Right atrium auricular region (tissue), 2 donors: ENCODE results near the gene RBMY1A1. TPM values are rescaled to one million over a fixed set of nuclear protein-coding genes. Genes with fewer than 3 reads are reported as not detected.
"Not testable (repeated sequence)": the region's sequence is repeated elsewhere in the genome, so short reads cannot be mapped to it uniquely, and the experiment has no call there.

Experiments
- DNase-seq: peaks from one replicate; pipeline ENCODE4 v3.0.0-alpha.2; 2019; ENCODE audit warnings: low spot score
- H3K27ac ChIP-seq, 2 donors: fragments of 200-600 bp; sonication (generic); 1 replicate in 1 of 2; 2 replicates in 1 of 2; pipeline ENCODE4 v1.5.1; 2016 to 2019
- H3K27me3 ChIP-seq, 2 donors: fragments of 200-600 bp; sonication (generic); one replicate each; pipeline versions ENCODE4 v1.5.1 to v1.6.0; 2017 to 2019
- H3K36me3 ChIP-seq: fragments of 200-600 bp; sonication (generic); one replicate; pipeline ENCODE4 v1.5.1; 2016
- H3K4me1 ChIP-seq, 2 donors: fragments of 200-600 bp; sonication (generic); one replicate each; pipeline versions ENCODE4 v1.5.1 to v1.6.0; 2017 to 2019
- H3K4me3 ChIP-seq, 2 donors: fragments of 200-600 bp; sonication (generic); 1 replicate in 1 of 2; 2 replicates in 1 of 2; pipeline ENCODE4 v1.5.1; 2017 to 2019; ENCODE audit warnings: mild to moderate bottlenecking in 1 of 2, moderate library complexity in 1 of 2
- H3K9me3 ChIP-seq, 2 donors: fragments of 200-600 bp; sonication (generic); one replicate each; pipeline ENCODE4 v1.5.1; 2019
- CTCF ChIP-seq, 2 donors: fragments of 200-600 bp; sonication (generic); IDR thresholded peaks; one replicate each; pipeline ENCODE4 v1.5.1; 2019; ENCODE audit warnings: antibody characterized with exemption in 2 of 2
- total RNA-seq, 2 donors: library from RNA; depleted of rRNA; stranded (reverse); fragments of >200 nt; gene quantifications; one replicate each; pipeline ENCODE4 v1.1.0, GENCODE V29; 2016

Gene RBMY1A1
- total RNA-seq, result not detected

GRCh38 chrY:21534579-21534978 lies at the start of gene RBMY1A1:
Gene RBMY1A1 (plus strand): TSS chrY:21534879. CDS start chrY:21536892, 2,013 bp downstream.
- not testable (repeated sequence) for H3K9me3 ChIP-seq

GRCh38 chrY:21511038-21511437 lies 23.6 kb upstream of the RBMY1A1 start, which contains the start of gene RBMY1B:
Gene RBMY1B (plus strand): TSS chrY:21511338. CDS start chrY:21513351, 2,013 bp downstream.
- H3K27ac ChIP-seq, H3K9me3 ChIP-seq, H3K27me3 ChIP-seq, H3K36me3 ChIP-seq, H3K4me3 ChIP-seq, H3K4me1 ChIP-seq, DNase-seq: not testable (repeated sequence)

More at GRCh38 chrY:21534579-21534978, at the start of gene RBMY1A1:
- not testable (repeated sequence) for H3K4me3 ChIP-seq, H3K36me3 ChIP-seq, H3K4me1 ChIP-seq, DNase-seq, H3K27ac ChIP-seq, H3K27me3 ChIP-seq

- not testable (repeated sequence) for H3K27ac ChIP-seq, H3K36me3 ChIP-seq, DNase-seq, H3K27me3 ChIP-seq, H3K4me1 ChIP-seq, H3K9me3 ChIP-seq, H3K4me3 ChIP-seq
Observed at GRCh38 chrY:21559316-21559984, 24.8 kb downstream of the RBMY1A1 start.

- H3K36me3 ChIP-seq, result no peaks in the 10 kb centered on the region
- H3K4me3 ChIP-seq, result no peak overlapping the region
- H3K27ac ChIP-seq, result no peak overlapping the region
- DNase-seq, result no peak
- no peak for TF ChIP-seq CTCF (IDR thresholded peaks at IDR 0.05)
- H3K27me3 ChIP-seq, result no peaks in the 10 kb centered on the region
- no peaks in the 10 kb centered on the region for H3K9me3 ChIP-seq
- H3K4me1 ChIP-seq, result no peaks in the 10 kb centered on the region
Observed at GRCh38 chrY:21585449-21585848, 50.8 kb downstream of the RBMY1A1 start.

GRCh38 chrY:21586454-21586853 lies 51.8 kb downstream of the RBMY1A1 start:
- H3K27ac ChIP-seq, H3K4me1 ChIP-seq, H3K27me3 ChIP-seq, H3K4me3 ChIP-seq, H3K36me3 ChIP-seq, H3K9me3 ChIP-seq, DNase-seq: not testable (repeated sequence)

- no peaks in the 10 kb centered on the region for H3K27me3 ChIP-seq
- H3K4me1 ChIP-seq, result no peaks in the 10 kb centered on the region
- H3K36me3 ChIP-seq, result no peaks in the 10 kb centered on the region
- no peaks in the 10 kb centered on the region for H3K9me3 ChIP-seq
- H3K4me3 ChIP-seq, result no peak overlapping the region
- no peak overlapping the region for H3K27ac ChIP-seq
- no peak for TF ChIP-seq CTCF (IDR thresholded peaks at IDR 0.05)
- no peak for DNase-seq
Observed at GRCh38 chrY:21592059-21592458, 57.4 kb downstream of the RBMY1A1 start.

GRCh38 chrY:21596287-21596686 lies 61.6 kb downstream of the RBMY1A1 start:
- H3K4me1 ChIP-seq, DNase-seq, H3K27ac ChIP-seq, H3K9me3 ChIP-seq, H3K27me3 ChIP-seq, H3K4me3 ChIP-seq, H3K36me3 ChIP-seq: not testable (repeated sequence)

Other genes with a start within 250 kb of the RBMY1A1 start
- not detected for gene RBMY1B, start 23.5 kb upstream of the RBMY1A1 start, total RNA-seq